Measurements from ENCODE around the gene ZNF561. TPM values are rescaled to one million over a fixed set of nuclear protein-coding genes. Genes with fewer than 3 reads are reported as not detected.
"Not testable (repeated sequence)": the region's sequence is repeated elsewhere in the genome, so short reads cannot be mapped to it uniquely, and the experiment has no call there.

The ZNF561 gene
- total RNA-seq (2014; rRNA removed; shearing (Covaris generic)): 13.3 and 19.0 TPM in 2 replicates

GRCh38 chr19:9621156-9622037 lies at the start of gene ZNF561:
ZNF561 (minus strand) TSS chr19:9621232; CDS start chr19:9619456, 1,776 bp downstream.
- peak; percentile 83 for DNase-seq (ENCODE audit: low read depth)

- DNase-seq (ENCODE audit: low read depth): no peak
Observed at GRCh38 chr19:9668544-9668943, 47.5 kb upstream of the ZNF561 start.

- peak; percentile 18 for DNase-seq (ENCODE audit: low read depth)
Observed at GRCh38 chr19:9667898-9668297, 46.9 kb upstream of the ZNF561 start.

GRCh38 chr19:9658769-9659168 lies 37.7 kb upstream of the ZNF561 start:
- no peak for DNase-seq (ENCODE audit: low read depth)

GRCh38 chr19:9653066-9653555 lies 32.1 kb upstream of the ZNF561 start:
- not testable (repeated sequence) for DNase-seq (ENCODE audit: low read depth)

GRCh38 chr19:9651464-9651863 lies 30.4 kb upstream of the ZNF561 start:
- DNase-seq (ENCODE audit: low read depth): not testable (repeated sequence)

- DNase-seq (ENCODE audit: low read depth): no peak
Observed at GRCh38 chr19:9650345-9650744, 29.3 kb upstream of the ZNF561 start.

- no peak for DNase-seq (ENCODE audit: low read depth)
Observed at GRCh38 chr19:9645472-9645871, 24.4 kb upstream of the ZNF561 start.

GRCh38 chr19:9644472-9644871 lies 23.4 kb upstream of the ZNF561 start:
- no peak for DNase-seq (ENCODE audit: low read depth)

GRCh38 chr19:9641810-9642209 lies 20.8 kb upstream of the ZNF561 start:
- DNase-seq (ENCODE audit: low read depth): no peak

GRCh38 chr19:9640956-9641355 lies 19.9 kb upstream of the ZNF561 start:
- no peak for DNase-seq (ENCODE audit: low read depth)

GRCh38 chr19:9636018-9636417 lies 15.0 kb upstream of the ZNF561 start:
- DNase-seq (ENCODE audit: low read depth): no peak

- no peak for DNase-seq (ENCODE audit: low read depth)
Observed at GRCh38 chr19:9627856-9628255, 6.8 kb upstream of the ZNF561 start.

GRCh38 chr19:9622531-9622930 lies 1.5 kb upstream of the ZNF561 start:
- no peak for DNase-seq (ENCODE audit: low read depth)

- DNase-seq (ENCODE audit: low read depth): no peak
Observed at GRCh38 chr19:9620842-9621155, 233 bp downstream of the ZNF561 start.

- DNase-seq (ENCODE audit: low read depth): no peak
Observed at GRCh38 chr19:9615844-9616243, 5.2 kb downstream of the ZNF561 start.

- no peak for DNase-seq (ENCODE audit: low read depth)
Observed at GRCh38 chr19:9610484-9611113, 10.4 kb downstream of the ZNF561 start.

- DNase-seq (ENCODE audit: low read depth): no peak
Observed at GRCh38 chr19:9608912-9609311, 12.1 kb downstream of the ZNF561 start.

GRCh38 chr19:9597027-9597426 lies 24.0 kb downstream of the ZNF561 start:
- DNase-seq (ENCODE audit: low read depth): peak; percentile 96

GRCh38 chr19:9586764-9587163 lies 34.3 kb downstream of the ZNF561 start:
- peak; percentile 75 for DNase-seq (ENCODE audit: low read depth)

- peak; percentile 80 for DNase-seq (ENCODE audit: low read depth)
Observed at GRCh38 chr19:9584073-9584833, 36.8 kb downstream of the ZNF561 start, which contains the start of gene ZNF121. ZNF121 (minus strand) TSS chr19:9584504; CDS start chr19:9568097, 16,407 bp downstream.

- DNase-seq (ENCODE audit: low read depth): not testable (repeated sequence)
Observed at GRCh38 chr19:9582081-9582725, 38.8 kb downstream of the ZNF561 start.

All from M059J (cell line).